GM06990 (cell line): Measurements from ENCODE around the gene ACADS.
A peak's percentile ranks its signal among the peaks of the same experiment; 100 is the strongest.
"Not testable (repeated sequence)": the region's sequence is repeated elsewhere in the genome, so short reads cannot be mapped to it uniquely, and the experiment has no call there.

ENCODE experiments used
- DNase-seq: peaks from one replicate; pipeline ENCODE4 v3.0.0-alpha.2; 2011; ENCODE audit not compliant: insufficient read length; ENCODE audit errors: extremely low read depth
- H3K27me3 ChIP-seq: replicated peaks from 2 replicates; pipeline ENCODE4 v1.6.0; 2011; ENCODE audit warnings: low read length; ENCODE audit not compliant: control insufficient read depth, insufficient read depth
- H3K36me3 ChIP-seq: 2 replicates; pipeline ENCODE4 v1.5.1; 2011; ENCODE audit warnings: low read length; ENCODE audit not compliant: control insufficient read depth, insufficient read depth
- H3K4me3 ChIP-seq: replicated peaks from 2 replicates; pipeline ENCODE4 v1.5.1; 2011; ENCODE audit warnings: low read depth, mild to moderate bottlenecking, control low read depth, low read length
- TF ChIP-seq, protein P1 (sequence below): IDR thresholded peaks from 2 replicates; pipeline ENCODE4 v1.5.1; 2011; ENCODE audit warnings: low read length, control low read depth, mild to moderate bottlenecking, inconsistent platforms; ENCODE audit not compliant: insufficient read depth, poor library complexity, severe bottlenecking

Gene ACADS

GRCh38 chr12:120724720-120725119 is 906 bp upstream of the ACADS start:
- TF ChIP-seq, protein P1, sequence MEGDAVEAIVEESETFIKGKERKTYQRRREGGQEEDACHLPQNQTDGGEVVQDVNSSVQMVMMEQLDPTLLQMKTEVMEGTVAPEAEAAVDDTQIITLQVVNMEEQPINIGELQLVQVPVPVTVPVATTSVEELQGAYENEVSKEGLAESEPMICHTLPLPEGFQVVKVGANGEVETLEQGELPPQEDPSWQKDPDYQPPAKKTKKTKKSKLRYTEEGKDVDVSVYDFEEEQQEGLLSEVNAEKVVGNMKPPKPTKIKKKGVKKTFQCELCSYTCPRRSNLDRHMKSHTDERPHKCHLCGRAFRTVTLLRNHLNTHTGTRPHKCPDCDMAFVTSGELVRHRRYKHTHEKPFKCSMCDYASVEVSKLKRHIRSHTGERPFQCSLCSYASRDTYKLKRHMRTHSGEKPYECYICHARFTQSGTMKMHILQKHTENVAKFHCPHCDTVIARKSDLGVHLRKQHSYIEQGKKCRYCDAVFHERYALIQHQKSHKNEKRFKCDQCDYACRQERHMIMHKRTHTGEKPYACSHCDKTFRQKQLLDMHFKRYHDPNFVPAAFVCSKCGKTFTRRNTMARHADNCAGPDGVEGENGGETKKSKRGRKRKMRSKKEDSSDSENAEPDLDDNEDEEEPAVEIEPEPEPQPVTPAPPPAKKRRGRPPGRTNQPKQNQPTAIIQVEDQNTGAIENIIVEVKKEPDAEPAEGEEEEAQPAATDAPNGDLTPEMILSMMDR, result no peak
- peaks cover 20% of the 10 kb centered on the region for H3K36me3 ChIP-seq
- H3K27me3 ChIP-seq, result no peaks in the 10 kb centered on the region
- no peak for DNase-seq
- no peak overlapping the region for H3K4me3 ChIP-seq

DNA sequence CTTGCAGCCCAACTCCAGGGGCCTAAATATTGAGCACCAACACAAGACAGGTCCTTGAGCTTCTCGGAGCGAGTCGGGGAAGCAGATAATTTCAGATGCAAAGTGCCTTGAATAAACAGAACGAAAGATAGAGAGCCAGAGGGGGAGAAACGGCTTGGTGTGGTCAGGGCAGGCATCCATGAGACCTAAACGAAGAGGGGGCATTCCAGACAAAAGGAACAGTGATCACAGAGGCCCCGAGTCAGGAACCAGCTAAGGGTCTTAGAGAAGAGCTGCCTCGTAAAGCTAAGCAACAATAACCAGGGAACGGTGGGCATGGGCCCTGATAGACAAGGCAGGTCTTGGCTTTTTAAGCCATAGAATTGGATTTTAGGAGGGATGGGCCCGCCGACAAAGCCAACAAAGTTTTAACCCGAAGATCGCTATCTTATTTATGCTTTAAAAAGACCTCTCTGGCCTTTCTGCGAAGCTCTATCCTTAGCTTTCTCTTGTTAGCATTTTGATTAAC is 421 bp upstream of the ACADS start:
- H3K36me3 ChIP-seq, result peaks cover 17% of the 10 kb centered on the region
- DNase-seq, result no peak
- TF ChIP-seq, protein P1, result no peak
- peak overlapping the region; percentile 66 for H3K4me3 ChIP-seq
- no peaks in the 10 kb centered on the region for H3K27me3 ChIP-seq

GRCh38 chr12:120726510-120726793 is 826 bp downstream of the ACADS start:
- H3K4me3 ChIP-seq, result no peak overlapping the region
- DNase-seq, result no peak
- peaks cover 12% of the 10 kb centered on the region for H3K36me3 ChIP-seq
- TF ChIP-seq, protein P1, result no peak
- H3K27me3 ChIP-seq, result no peaks in the 10 kb centered on the region

DNA sequence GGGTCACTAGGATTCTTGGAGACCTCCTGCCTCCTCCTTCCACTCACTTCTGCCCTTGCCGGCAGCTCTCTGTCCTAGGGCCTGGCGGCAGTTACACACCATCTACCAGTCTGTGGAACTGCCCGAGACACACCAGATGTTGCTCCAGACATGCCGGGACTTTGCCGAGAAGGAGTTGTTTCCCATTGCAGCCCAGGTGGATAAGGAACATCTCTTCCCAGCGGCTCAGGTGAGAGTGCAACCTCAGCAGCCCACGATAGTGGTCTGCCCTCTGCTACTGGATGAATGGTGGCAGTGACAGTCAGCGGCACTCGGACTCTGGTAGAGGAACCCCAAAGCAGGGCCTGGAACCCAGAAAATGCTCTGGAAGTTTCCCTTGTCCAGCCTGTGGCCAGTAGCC is 1.3 kb downstream of the ACADS start:
- Histone ChIP-seq H3K4me3 (no peak overlapping the region), H3K36me3 (peaks cover 10% of the 10 kb centered on the region), H3K27me3 (no peaks in the 10 kb centered on the region)
- TF ChIP-seq, protein P1, result no peak
- no peak for DNase-seq

DNA sequence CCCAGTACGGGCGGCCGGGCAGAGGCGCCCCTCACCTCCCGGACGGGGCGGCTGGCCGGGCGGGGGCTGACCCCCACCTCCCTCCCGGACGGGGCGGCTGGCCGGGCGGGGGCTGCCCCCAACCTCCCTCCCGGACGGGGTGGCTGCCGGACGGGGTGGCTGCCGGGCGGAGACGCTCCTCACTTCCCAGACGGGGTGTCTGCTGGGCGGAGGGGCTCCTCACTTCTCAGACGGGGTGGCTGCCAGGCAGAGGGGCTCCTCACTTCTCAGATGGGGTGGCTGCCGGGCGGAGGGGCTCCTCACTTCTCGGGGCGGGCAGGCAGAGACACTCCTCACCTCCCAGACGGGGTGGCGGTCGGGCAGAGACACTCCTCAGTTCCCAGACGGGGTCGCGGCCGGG is 6.6 kb downstream of the ACADS start:
- not testable (repeated sequence) for H3K27me3 ChIP-seq, DNase-seq, H3K4me3 ChIP-seq, H3K36me3 ChIP-seq

- no peak for DNase-seq
- no peaks in the 10 kb centered on the region for H3K27me3 ChIP-seq
- TF ChIP-seq, protein P1, result no peak
- H3K4me3 ChIP-seq, result no peak overlapping the region
- H3K36me3 ChIP-seq, result peaks cover 4% of the 10 kb centered on the region
Observed at GRCh38 chr12:120733574-120733973, 7.9 kb downstream of the ACADS start.
